Measurements from ENCODE around the gene THAP12. TPM values are rescaled to one million over a fixed set of nuclear protein-coding genes. Genes with fewer than 3 reads are reported as not detected.

Gene THAP12
- total RNA-seq, 6 experiments from 2014 or later: 32.7 to 42.2 (median 36.3) TPM

- TF ChIP-seq CTCF (IDR thresholded peaks at IDR 0.05): no peak
- no peaks in the 10 kb centered on the region for H3K9me3 Mint-ChIP-seq
- peaks cover 12% of the 10 kb centered on the region; the same call in 1 of the 2 replicates for H3K27me3 Mint-ChIP-seq (ENCODE audit: insufficient read depth)
- no peak overlapping the region for H3K27ac Mint-ChIP-seq
- no peaks in the 10 kb centered on the region for H3K36me3 Mint-ChIP-seq (ENCODE audit: low read depth)
- H3K4me1 Mint-ChIP-seq (ENCODE audit: low read depth): no peaks in the 10 kb centered on the region
- no peak for DNase-seq
- H3K4me3 Mint-ChIP-seq: no peak overlapping the region
Measured at GRCh38 chr11:76397383-76397782, 16.5 kb upstream of the THAP12 start.

DNA sequence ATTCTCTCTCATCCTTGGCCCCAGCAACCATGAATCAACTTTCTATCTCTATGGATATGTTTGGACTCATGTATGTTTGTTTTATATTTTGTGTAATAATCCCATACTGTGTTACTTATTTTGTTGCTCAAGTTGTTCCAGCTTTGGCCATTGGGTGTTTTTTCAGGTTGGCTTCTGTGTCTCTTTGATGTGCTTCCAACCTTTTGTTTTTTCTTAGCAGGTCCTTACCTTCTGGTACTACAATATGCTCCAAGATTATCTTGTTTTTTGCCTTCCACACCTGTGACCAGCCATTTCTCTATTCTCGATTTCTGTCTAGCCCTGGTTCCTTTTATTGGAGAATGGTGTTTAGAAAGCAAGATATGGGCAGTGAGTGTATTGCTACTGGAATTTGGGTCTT, 14.4 kb upstream of the THAP12 start:
- TF ChIP-seq CTCF (IDR thresholded peaks at IDR 0.05): no peak
- no peaks in the 10 kb centered on the region for H3K36me3 Mint-ChIP-seq (ENCODE audit: low read depth)
- no peak overlapping the region for H3K4me3 Mint-ChIP-seq
- no peak overlapping the region for H3K27ac Mint-ChIP-seq
- H3K27me3 Mint-ChIP-seq (ENCODE audit: insufficient read depth): peaks cover 12% of the 10 kb centered on the region
- H3K9me3 Mint-ChIP-seq: no peaks in the 10 kb centered on the region
- H3K4me1 Mint-ChIP-seq (ENCODE audit: low read depth): no peaks in the 10 kb centered on the region
- DNase-seq: no peak

DNA sequence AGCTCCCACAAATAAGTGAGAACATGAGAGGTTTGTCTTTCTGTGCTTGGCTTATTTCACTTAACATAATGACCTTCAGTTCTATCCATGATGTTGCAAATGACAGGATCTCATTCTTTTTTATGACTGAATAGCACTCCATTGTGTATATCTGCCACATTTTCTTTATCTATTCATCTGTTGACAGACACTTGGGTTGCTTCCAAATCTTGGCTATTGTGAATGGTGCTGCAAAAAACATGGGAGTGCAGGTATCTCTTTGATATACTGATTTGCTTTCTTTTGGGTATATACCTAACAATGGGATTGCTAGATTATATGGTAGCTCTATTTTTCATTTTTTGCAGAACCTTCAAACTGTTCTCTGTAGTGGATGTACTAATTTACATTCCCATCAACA, 13.5 kb upstream of the THAP12 start:
- H3K36me3 Mint-ChIP-seq (ENCODE audit: low read depth): no peaks in the 10 kb centered on the region
- H3K27me3 Mint-ChIP-seq (ENCODE audit: insufficient read depth): peaks cover 12% of the 10 kb centered on the region
- DNase-seq: no peak
- no peaks in the 10 kb centered on the region for H3K4me1 Mint-ChIP-seq (ENCODE audit: low read depth)
- no peak overlapping the region for H3K4me3 Mint-ChIP-seq
- H3K27ac Mint-ChIP-seq: no peak overlapping the region
- TF ChIP-seq CTCF (IDR thresholded peaks at IDR 0.05): no peak
- no peaks in the 10 kb centered on the region for H3K9me3 Mint-ChIP-seq

DNA sequence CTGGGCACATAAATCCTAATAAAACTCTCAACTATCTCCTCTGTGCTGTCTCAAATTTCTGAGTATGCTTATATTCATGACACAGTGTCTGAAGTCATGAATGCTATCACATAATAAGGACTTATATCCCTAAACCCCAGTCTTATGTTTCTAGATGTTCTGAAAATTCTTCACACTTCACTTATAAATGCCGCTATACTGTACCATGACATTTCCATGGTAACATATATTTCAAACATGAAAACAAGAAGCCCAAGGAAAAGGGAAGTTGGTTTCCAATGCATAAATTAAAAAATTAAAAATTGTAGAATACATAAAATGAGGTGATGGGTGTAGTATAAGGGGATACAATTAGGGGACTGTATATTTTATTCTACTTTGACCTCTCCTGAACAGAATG, 11.9 kb upstream of the THAP12 start:
- H3K27me3 Mint-ChIP-seq (ENCODE audit: insufficient read depth): peaks cover 11% of the 10 kb centered on the region
- no peaks in the 10 kb centered on the region for H3K9me3 Mint-ChIP-seq
- H3K4me1 Mint-ChIP-seq (ENCODE audit: low read depth): no peaks in the 10 kb centered on the region
- no peak overlapping the region for H3K4me3 Mint-ChIP-seq
- no peak for TF ChIP-seq CTCF (IDR thresholded peaks at IDR 0.05)
- no peak for DNase-seq
- H3K27ac Mint-ChIP-seq: no peak overlapping the region
- H3K36me3 Mint-ChIP-seq (ENCODE audit: low read depth): no peaks in the 10 kb centered on the region

GRCh38 chr11:76391811-76392475, 11.0 kb upstream of the THAP12 start:
- no peaks in the 10 kb centered on the region for H3K4me1 Mint-ChIP-seq (ENCODE audit: low read depth)
- no peak overlapping the region for H3K27ac Mint-ChIP-seq
- no peak overlapping the region for H3K4me3 Mint-ChIP-seq
- DNase-seq: no peak
- no peak for TF ChIP-seq CTCF (IDR thresholded peaks at IDR 0.05)
- H3K9me3 Mint-ChIP-seq: no peaks in the 10 kb centered on the region
- no peaks in the 10 kb centered on the region for H3K36me3 Mint-ChIP-seq (ENCODE audit: low read depth)
- H3K27me3 Mint-ChIP-seq (ENCODE audit: insufficient read depth): peaks cover 8% of the 10 kb centered on the region

All from HFFc6 (cell line).